Adrenal gland (tissue), 12 donors: ENCODE data around the gene WDR31. TPM values are rescaled to one million over a fixed set of nuclear protein-coding genes. Genes with fewer than 3 reads are reported as not detected.
A peak's percentile ranks its signal among the peaks of the same experiment; 100 is the strongest.

ENCODE experiments used
- DNase-seq, 7 donors: peaks; one replicate each; pipeline ENCODE4 v3.0.0-alpha.2; 2019 to 2020
- H3K27ac ChIP-seq, 5 donors: fragments of 200-600 bp; sonication (generic) in 4 of 5; 1 replicate in 3 of 5; 2 replicates in 2 of 5; pipeline versions ENCODE4 v1.5.1 to v1.8.0; 2016 to 2020; ENCODE audit warnings: mild to moderate bottlenecking in 1 of 5
- H3K27me3 ChIP-seq: fragments of 200-600 bp; 2 replicates; pipeline ENCODE4 v1.8.0; 2021
- H3K36me3 ChIP-seq, 2 donors: fragments of 200-600 bp; replicated peaks in 1 of 2; 1 replicate in 1 of 2; 2 replicates in 1 of 2; pipeline versions ENCODE4 v1.5.1 to v1.8.0; 2018 to 2022
- H3K4me1 ChIP-seq, 2 donors: fragments of 200-600 bp; replicated peaks in 1 of 2; 1 replicate in 1 of 2; 2 replicates in 1 of 2; pipeline versions ENCODE4 v1.5.1 to v1.8.0; 2018 to 2021
- H3K4me3 ChIP-seq, 4 donors: fragments of 200-600 bp; sonication (generic) in 3 of 4; one replicate each; pipeline ENCODE4 v1.5.1; 2016 to 2018
- H3K9me3 ChIP-seq, 3 donors: fragments of 200-600 bp; sonication (generic) in 1 of 3; replicated peaks in 1 of 3; 1 replicate in 2 of 3; 2 replicates in 1 of 3; pipeline versions ENCODE4 v1.5.1 to v1.8.0; 2016 to 2021
- CTCF ChIP-seq, 6 experiments: fragments of 450-650 bp in 4 of 6; fragments of 200-600 bp in 2 of 6; sonication (generic) in 1 of 6; IDR thresholded peaks; 1 replicate in 5 of 6; 2 replicates in 1 of 6; pipeline versions ENCODE4 v1.5.1 to v1.8.0; 2016 to 2021; ENCODE audit warnings: antibody characterized with exemption in 6 of 6, mild to moderate bottlenecking in 2 of 6, moderate library complexity in 1 of 6
- POLR2A ChIP-seq, 2 donors: fragments of 450-650 bp; IDR thresholded peaks; one replicate each; pipeline ENCODE4 v1.6.1; 2017; ENCODE audit warnings: antibody characterized with exemption in 2 of 2, mild to moderate bottlenecking in 2 of 2, moderate library complexity in 1 of 2
- WGBS, 4 donors: extraction: QIAGEN DNeasy Blood & Tissue Kit in 2 of 4; methylation state at CpG; one replicate each; pipeline versions ENCODE4 v1.1.5 to v1.1.7; 2013 to 2017; 5-methylcytosine and 5-hydroxymethylcytosine counted together
- intact Hi-C, 2 donors: fragments of 100-400 bp; cut with DNase I; formaldehyde crosslinking; loops; one replicate each; pipeline versions ENCODE4 v1.14.1 to v1.15.0; 2022 to 2023
- polyA plus RNA-seq, 3 donors: library from polyadenylated mRNA; stranded (reverse); fragments of 200-250 nt in 2 of 3; fragments of 350-450 nt in 1 of 3; fragmentation: Illumina TruSeq in 1 of 3; extraction: RNeasy Lipid Tissue Mini Kit (QIAGEN cat#74804) in 1 of 3; gene quantifications; one replicate each; pipeline ENCODE4 v1.2.3, GENCODE V29; 2013 to 2014
- total RNA-seq, 9 donors: library from RNA; depleted of rRNA in 4 of 9; stranded (reverse); fragments of >200 nt in 4 of 9; fragments of 120-200 nt in 1 of 9; fragmentation: NEBNext Ultra II Directional in 1 of 9; extraction: Animal tissue kit (Norgen Biotek cat#: 25700) in 1 of 9; gene quantifications; one replicate each; pipeline versions ENCODE4 v1.1.0 to v1.2.4, GENCODE V29; 2013 to 2023
- donor health status: healthy with polysubstance abuse.
- donor health status: Bipolar disorder and iron deficiency.
- donor health status: DM: yes; HTN: yes; CAD: no.
- donor health status: DM: no; HTN: no; CAD: no.
- donor health status: DM: no; HTN: no; CAD: no.
- donor health status: DM: yes; HTN: yes; CAD: no.

The WDR31 gene
- total and polyA plus RNA-seq, 12 donors, result 3.1 to 16.5 (median 7.5) TPM

- Histone ChIP-seq H3K4me3 (no peak overlapping the region), H3K27ac (peak overlapping the region in 4 of 5 donors; percentile 34 to 81 (median 64)), H3K36me3 (no peaks in the 10 kb centered on the region), H3K27me3 (no peaks in the 10 kb centered on the region), H3K4me1 (peaks cover 6 to 17% of the 10 kb centered on the region in 2 donors), H3K9me3 (no peaks in the 10 kb centered on the region)
- intact Hi-C loops, result no loop called here
- no peak for TF ChIP-seq CTCF (IDR thresholded peaks at IDR 0.05)
- TF ChIP-seq POLR2A (IDR thresholded peaks at IDR 0.05), result peak in 1 of 2 donors; percentile 23
- peak; percentile 81 to 97 (median 92) for DNase-seq
- 33 to 76% (median 56%) methylated on average over 1 of the region's 1 CpG for WGBS, 4 donors
Measured at GRCh38 chr9:113343732-113344231, 3.7 kb upstream of the WDR31 start.

- 65 to 75% (median 68%) methylated on average over 9 of the region's 9 CpGs for WGBS, 4 donors
- intact Hi-C loops, result no loop called here
- Histone ChIP-seq H3K27ac (no peak overlapping the region), H3K27me3 (no peaks in the 10 kb centered on the region), H3K4me3 (no peak overlapping the region), H3K4me1 (peaks cover 6 to 18% of the 10 kb centered on the region in 2 donors), H3K9me3 (no peaks in the 10 kb centered on the region), H3K36me3 (no peaks in the 10 kb centered on the region)
- TF ChIP-seq CTCF (IDR thresholded peaks at IDR 0.05), result no peak
- TF ChIP-seq POLR2A (IDR thresholded peaks at IDR 0.05), result no peak
- DNase-seq, result peak in 2 of 7 donors; percentile 46 to 56
Measured at GRCh38 chr9:113341712-113342410, 1.8 kb upstream of the WDR31 start.

- intact Hi-C loops, result no loop called here
Measured at GRCh38 chr9:113337714-113338113, 2.4 kb downstream of the WDR31 start.

GRCh38 chr9:113331780-113332179 lies 8.3 kb downstream of the WDR31 start:
- Histone ChIP-seq H3K4me3 (no peak overlapping the region), H3K9me3 (no peaks in the 10 kb centered on the region), H3K27ac (no peak overlapping the region), H3K36me3 (no peaks in the 10 kb centered on the region), H3K4me1 (no peaks in the 10 kb centered on the region), H3K27me3 (no peaks in the 10 kb centered on the region)
- 70 to 86% (median 76%) methylated on average over 4 of the region's 4 CpGs for WGBS, 4 donors
- intact Hi-C loops, result no loop called here
- no peak for DNase-seq
- no peak for TF ChIP-seq CTCF (IDR thresholded peaks at IDR 0.05)
- TF ChIP-seq POLR2A (IDR thresholded peaks at IDR 0.05), result no peak

More at GRCh38 chr9:113337714-113338113, 2.4 kb downstream of the WDR31 start:
- H3K4me1 ChIP-seq, result peaks cover 6 to 10% of the 10 kb centered on the region in 2 donors
- no peak overlapping the region for H3K4me3 ChIP-seq
- no peaks in the 10 kb centered on the region for H3K36me3 ChIP-seq
- H3K9me3 ChIP-seq, result no peaks in the 10 kb centered on the region
- H3K27me3 ChIP-seq, result no peaks in the 10 kb centered on the region
- DNase-seq, result no peak
- H3K27ac ChIP-seq, result no peak overlapping the region
- WGBS, 4 donors, result 95 to 100% (median 99%) methylated on average over 2 of the region's 2 CpGs
- TF ChIP-seq CTCF (IDR thresholded peaks at IDR 0.05), result no peak
- TF ChIP-seq POLR2A (IDR thresholded peaks at IDR 0.05), result no peak
